OCI-LY7 (cell line): ENCODE data around the gene KCNQ5. TPM values are rescaled to one million over a fixed set of nuclear protein-coding genes. Genes with fewer than 3 reads are reported as not detected.

Experiments
- BruUV-seq: library from RNA; stranded (reverse); fragments of 400-500 nt; replicated peaks from 2 replicates; lab custom pipeline; 2021; lab: Mats Ljungman, UMichigan
- CTCF ChIA-PET: fragments of 300-600 bp; sonication (Branson Sonifier 250); formaldehyde crosslinking; loops from one replicate; lab custom pipeline; 2022; ENCODE audit warnings: antibody characterized with exemption; ENCODE audit not compliant: unreplicated experiment; lab: Charles Lee
- POLR2A ChIA-PET: fragments of 300-600 bp; sonication (Branson Sonifier 250); formaldehyde crosslinking; loops from one replicate; lab custom pipeline; 2022; ENCODE audit warnings: antibody characterized with exemption; lab: Charles Lee
- DNase-seq: peaks from one replicate; pipeline ENCODE4 v3.0.0-alpha.2; 2015; ENCODE audit warnings: low spot score
- H2AFZ ChIP-seq: fragments of 200-600 bp; sonication (generic), shearing (Covaris generic); 2 replicates; pipeline ENCODE4 v1.6.1; 2014; ENCODE audit warnings: mild to moderate bottlenecking, antibody characterized with exemption, low read length, moderate library complexity
- H3K27ac ChIP-seq: fragments of 200-600 bp; sonication (generic); 2 replicates; pipeline ENCODE4 v1.5.1; 2014; ENCODE audit warnings: mixed run types, low read depth, mild to moderate bottlenecking, moderate library complexity, low read length, inconsistent platforms; ENCODE audit not compliant: poor library complexity, severe bottlenecking
- H3K36me3 ChIP-seq: fragments of 200-600 bp; sonication (generic); 2 replicates; pipeline ENCODE4 v1.6.1; 2014; ENCODE audit warnings: mild to moderate bottlenecking, antibody characterized with exemption, low read length, moderate library complexity, mixed read lengths; ENCODE audit not compliant: insufficient read depth
- H3K4me1 ChIP-seq: fragments of 200-600 bp; sonication (generic); 2 replicates; pipeline ENCODE4 v1.5.1; 2014; ENCODE audit warnings: mild to moderate bottlenecking, low read length; ENCODE audit not compliant: insufficient read depth, poor library complexity, severe bottlenecking
- H3K4me2 ChIP-seq: fragments of 200-600 bp; sonication (generic); 2 replicates; pipeline ENCODE4 v1.6.1; 2014; ENCODE audit warnings: mild to moderate bottlenecking, low read length
- H3K4me3 ChIP-seq: fragments of 200-600 bp; sonication (generic); 2 replicates; pipeline ENCODE4 v1.5.1; 2014; ENCODE audit warnings: mild to moderate bottlenecking, low read depth, low read length; ENCODE audit not compliant: poor library complexity, severe bottlenecking
- H3K79me2 ChIP-seq: fragments of 200-600 bp; sonication (generic); 2 replicates; pipeline ENCODE4 v1.6.1; 2016; ENCODE audit warnings: low read depth, mild to moderate bottlenecking, low read length, moderate library complexity, mixed read lengths; ENCODE audit not compliant: insufficient read depth
- H3K9me2 ChIP-seq: fragments of 200-600 bp; sonication (generic); 2 replicates; pipeline ENCODE4 v1.6.1; 2016; ENCODE audit warnings: mild to moderate bottlenecking, low read length, mixed read lengths; ENCODE audit not compliant: insufficient read depth
- H3K9me3 ChIP-seq: fragments of 200-600 bp; sonication (generic); 2 replicates; pipeline ENCODE4 v1.6.1; 2014; ENCODE audit warnings: mild to moderate bottlenecking, mixed run types, low read length, mixed read lengths
- H4K20me1 ChIP-seq: fragments of 200-600 bp; sonication (generic); 2 replicates; pipeline ENCODE4 v1.6.1; 2014; ENCODE audit warnings: mild to moderate bottlenecking, antibody characterized with exemption, low read length, moderate library complexity, mixed read lengths; ENCODE audit not compliant: insufficient read depth
- CTCF ChIP-seq: fragments of 200-600 bp; sonication (generic); conservative IDR thresholded peaks from 2 replicates; pipeline ENCODE4 v1.5.1; 2014; ENCODE audit warnings: mild to moderate bottlenecking, antibody characterized with exemption, low read length, moderate library complexity, mixed read lengths
- EZH2phosphoT487 ChIP-seq: fragments of 200-600 bp; sonication (generic); IDR thresholded peaks from 2 replicates; pipeline ENCODE4 v1.6.1; 2018; ENCODE audit warnings: low read depth, borderline replicate concordance, mild to moderate bottlenecking, mixed run types, antibody characterized with exemption, low read length, moderate library complexity, mixed read lengths
- intact Hi-C: fragments of 100-400 bp; cut with micrococcal nuclease; formaldehyde crosslinking; loops from one replicate; pipeline ENCODE4 v1.10.0; 2022; ENCODE audit not compliant: unreplicated experiment
- total RNA-seq, 2 experiments: library from RNA; depleted of rRNA in 1 of 2; stranded (reverse); fragments of >200 nt in 1 of 2; shearing (Covaris generic) in 1 of 2; gene quantifications; 2 replicates each; pipeline ENCODE4 v1.2.3, GENCODE V29; 2014 to 2022

Gene KCNQ5
- total RNA-seq, 2 experiments from 2014 or later: 26.1 to 29.7 TPM

- no peaks in the 10 kb centered on the region for H3K36me3 ChIP-seq
Observed at GRCh38 chr6:72820153-72820552, 198.3 kb downstream of the KCNQ5 start.

GRCh38 chr6:72820906-72821305, 199.0 kb downstream of the KCNQ5 start:
- Histone ChIP-seq H2AFZ (no peak overlapping the region), H3K4me1 (no peaks in the 10 kb centered on the region), H3K27ac (no peak overlapping the region), H3K79me2 (no peaks in the 10 kb centered on the region; the same call in 1 of the 2 replicates), H3K4me2 (no peak overlapping the region), H3K4me3 (no peak overlapping the region), H3K9me3 (no peaks in the 10 kb centered on the region), H3K36me3 (no peaks in the 10 kb centered on the region), H4K20me1 (peaks cover 4% of the 10 kb centered on the region; the same call in 1 of the 2 replicates), H3K9me2 (no peaks in the 10 kb centered on the region)
- TF ChIP-seq CTCF: no peak
- no peak for TF ChIP-seq EZH2phosphoT487
- ChIA-PET CTCF (no interaction called here), POLR2A (interaction anchor here (0.6 kb wide), 1 partner anchor 24 kb away, joined by 3 read pairs; no protein-coding TSS in a partner anchor)
- no TSS peak for BruUV-seq
- no peak for DNase-seq
- intact Hi-C loops: no loop called here

More at GRCh38 chr6:72820153-72820552, 198.3 kb downstream of the KCNQ5 start:
- Histone ChIP-seq H3K4me2 (no peak overlapping the region), H4K20me1 (peaks cover 4% of the 10 kb centered on the region; the same call in 1 of the 2 replicates), H2AFZ (no peak overlapping the region), H3K4me3 (no peak overlapping the region), H3K79me2 (no peaks in the 10 kb centered on the region; the same call in 1 of the 2 replicates), H3K4me1 (no peaks in the 10 kb centered on the region), H3K9me3 (no peaks in the 10 kb centered on the region), H3K9me2 (no peaks in the 10 kb centered on the region), H3K27ac (no peak overlapping the region)
- no peak for DNase-seq
- TF ChIP-seq CTCF: no peak
- no peak for TF ChIP-seq EZH2phosphoT487
- BruUV-seq: no TSS peak
- ChIA-PET POLR2A (no interaction called here), CTCF (no interaction called here)
- intact Hi-C loops: no loop called here

- DNase-seq: no peak
- Histone ChIP-seq H3K79me2 (no peaks in the 10 kb centered on the region; the same call in 1 of the 2 replicates), H3K36me3 (no peaks in the 10 kb centered on the region), H3K4me2 (no peak overlapping the region), H3K27ac (no peak overlapping the region), H3K9me3 (no peaks in the 10 kb centered on the region), H3K4me1 (no peaks in the 10 kb centered on the region), H2AFZ (no peak overlapping the region), H3K4me3 (no peak overlapping the region), H3K9me2 (no peaks in the 10 kb centered on the region), H4K20me1 (peaks cover 4% of the 10 kb centered on the region; the same call in 1 of the 2 replicates)
- BruUV-seq: no TSS peak
- ChIA-PET POLR2A (no interaction called here), CTCF (no interaction called here)
- intact Hi-C loops: no loop called here
- no peak for TF ChIP-seq CTCF
- no peak for TF ChIP-seq EZH2phosphoT487
Observed at GRCh38 chr6:72822023-72822422, 200.2 kb downstream of the KCNQ5 start.
